Measurements from ENCODE around the gene TK2.

TK2 gene

GRCh38 chr16:66479661-66480264 lies 70.2 kb downstream of the TK2 start:
- FAIRE-seq (no peak), DNase-seq (ENCODE audit: insufficient read length, low spot score) (no peak)
- TF ChIP-seq POLR2A (IDR thresholded peaks at IDR 0.05; ENCODE audit: low read depth, low read length) = no peak

- DNase-seq (ENCODE audit: insufficient read length, low spot score) (peak; percentile 56), FAIRE-seq (no peak)
- TF ChIP-seq POLR2A (IDR thresholded peaks at IDR 0.05; ENCODE audit: low read depth, low read length) = no peak
Measured at GRCh38 chr16:66478733-66479511, 71.0 kb downstream of the TK2 start.

GRCh38 chr16:66477028-66477515 lies 72.8 kb downstream of the TK2 start:
- FAIRE-seq = no peak
- TF ChIP-seq POLR2A (IDR thresholded peaks at IDR 0.05; ENCODE audit: low read depth, low read length) = no peak
- no peak for DNase-seq (ENCODE audit: insufficient read length, low spot score)

GRCh38 chr16:66476328-66477027 lies 73.4 kb downstream of the TK2 start:
- no peak for TF ChIP-seq POLR2A (IDR thresholded peaks at IDR 0.05; ENCODE audit: low read depth, low read length)
- no peak for FAIRE-seq
- DNase-seq (ENCODE audit: insufficient read length, low spot score) = peak; percentile 38

GRCh38 chr16:66475232-66475631 lies 74.7 kb downstream of the TK2 start:
- no peak for TF ChIP-seq POLR2A (IDR thresholded peaks at IDR 0.05; ENCODE audit: low read depth, low read length)
- no peak for FAIRE-seq
- DNase-seq (ENCODE audit: insufficient read length, low spot score) = no peak

GRCh38 chr16:66474750-66475199 lies 75.1 kb downstream of the TK2 start:
- DNase-seq (ENCODE audit: insufficient read length, low spot score) (peak; percentile 49), FAIRE-seq (no peak)
- no peak for TF ChIP-seq POLR2A (IDR thresholded peaks at IDR 0.05; ENCODE audit: low read depth, low read length)

GRCh38 chr16:66473654-66474519 lies 76.0 kb downstream of the TK2 start:
- FAIRE-seq = no peak
- TF ChIP-seq POLR2A (IDR thresholded peaks at IDR 0.05; ENCODE audit: low read depth, low read length) = no peak
- DNase-seq (ENCODE audit: insufficient read length, low spot score) = no peak

GRCh38 chr16:66473051-66473571 lies 76.8 kb downstream of the TK2 start:
- DNase-seq (ENCODE audit: insufficient read length, low spot score) (no peak), FAIRE-seq (no peak)
- no peak for TF ChIP-seq POLR2A (IDR thresholded peaks at IDR 0.05; ENCODE audit: low read depth, low read length)

- no peak for TF ChIP-seq POLR2A (IDR thresholded peaks at IDR 0.05; ENCODE audit: low read depth, low read length)
- DNase-seq (ENCODE audit: insufficient read length, low spot score) = no peak
- FAIRE-seq = no peak
Measured at GRCh38 chr16:66471716-66472393, 78.1 kb downstream of the TK2 start.

- DNase-seq (ENCODE audit: insufficient read length, low spot score) (no peak), FAIRE-seq (no peak)
- TF ChIP-seq POLR2A (IDR thresholded peaks at IDR 0.05; ENCODE audit: low read depth, low read length) = no peak
Measured at GRCh38 chr16:66471264-66471663, 78.7 kb downstream of the TK2 start.

- DNase-seq (ENCODE audit: insufficient read length, low spot score) (no peak), FAIRE-seq (no peak)
Measured at GRCh38 chr16:66470556-66470955, 79.4 kb downstream of the TK2 start.

GRCh38 chr16:66469947-66470546 lies 79.9 kb downstream of the TK2 start:
- TF ChIP-seq POLR2A (IDR thresholded peaks at IDR 0.05; ENCODE audit: low read depth, low read length) = no peak
- FAIRE-seq (no peak), DNase-seq (ENCODE audit: insufficient read length, low spot score) (no peak)

More at GRCh38 chr16:66470556-66470955, 79.4 kb downstream of the TK2 start:
- TF ChIP-seq POLR2A (IDR thresholded peaks at IDR 0.05; ENCODE audit: low read depth, low read length) = no peak
